Measurements from ENCODE around the gene CHCHD4.

GRCh38 chr3:14113965-14114635 lies 10.6 kb downstream of the CHCHD4 start:
- TF ChIP-seq, protein P1, sequence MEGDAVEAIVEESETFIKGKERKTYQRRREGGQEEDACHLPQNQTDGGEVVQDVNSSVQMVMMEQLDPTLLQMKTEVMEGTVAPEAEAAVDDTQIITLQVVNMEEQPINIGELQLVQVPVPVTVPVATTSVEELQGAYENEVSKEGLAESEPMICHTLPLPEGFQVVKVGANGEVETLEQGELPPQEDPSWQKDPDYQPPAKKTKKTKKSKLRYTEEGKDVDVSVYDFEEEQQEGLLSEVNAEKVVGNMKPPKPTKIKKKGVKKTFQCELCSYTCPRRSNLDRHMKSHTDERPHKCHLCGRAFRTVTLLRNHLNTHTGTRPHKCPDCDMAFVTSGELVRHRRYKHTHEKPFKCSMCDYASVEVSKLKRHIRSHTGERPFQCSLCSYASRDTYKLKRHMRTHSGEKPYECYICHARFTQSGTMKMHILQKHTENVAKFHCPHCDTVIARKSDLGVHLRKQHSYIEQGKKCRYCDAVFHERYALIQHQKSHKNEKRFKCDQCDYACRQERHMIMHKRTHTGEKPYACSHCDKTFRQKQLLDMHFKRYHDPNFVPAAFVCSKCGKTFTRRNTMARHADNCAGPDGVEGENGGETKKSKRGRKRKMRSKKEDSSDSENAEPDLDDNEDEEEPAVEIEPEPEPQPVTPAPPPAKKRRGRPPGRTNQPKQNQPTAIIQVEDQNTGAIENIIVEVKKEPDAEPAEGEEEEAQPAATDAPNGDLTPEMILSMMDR (IDR thresholded peaks at IDR 0.05), result peak; percentile 34
- TF ChIP-seq, protein P2, sequence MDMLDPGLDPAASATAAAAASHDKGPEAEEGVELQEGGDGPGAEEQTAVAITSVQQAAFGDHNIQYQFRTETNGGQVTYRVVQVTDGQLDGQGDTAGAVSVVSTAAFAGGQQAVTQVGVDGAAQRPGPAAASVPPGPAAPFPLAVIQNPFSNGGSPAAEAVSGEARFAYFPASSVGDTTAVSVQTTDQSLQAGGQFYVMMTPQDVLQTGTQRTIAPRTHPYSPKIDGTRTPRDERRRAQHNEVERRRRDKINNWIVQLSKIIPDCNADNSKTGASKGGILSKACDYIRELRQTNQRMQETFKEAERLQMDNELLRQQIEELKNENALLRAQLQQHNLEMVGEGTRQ (IDR thresholded peaks at IDR 0.05; ENCODE audit: borderline replicate concordance, low read depth, low read length), result no peak
- TF ChIP-seq MEF2A (IDR thresholded peaks at IDR 0.05; ENCODE audit: borderline replicate concordance, low read depth) (no peak), POLR2AphosphoS5 (IDR thresholded peaks at IDR 0.05; ENCODE audit: low read depth, low read length) (no peak), FOXJ3 (CRISPR knock-in tag; IDR thresholded peaks at IDR 0.05) (no peak), JUND (IDR thresholded peaks at IDR 0.05) (no peak), EP300 (IDR thresholded peaks at IDR 0.05; ENCODE audit: borderline replicate concordance in 1 of 2, low read depth in 1 of 2, low read length in 1 of 2) (no peak)
